HG02970 (cell line): ENCODE results near the gene PAFAH1B1.
"Not testable (repeated sequence)": the region's sequence is repeated elsewhere in the genome, so short reads cannot be mapped to it uniquely, and the experiment has no call there.

Experiments
- ATAC-seq: cut with Tn5 transposase; IDR thresholded peaks from one replicate; pipeline ENCODE4 v1.9.1; 2021; ENCODE audit warnings: mild to moderate bottlenecking, moderate library complexity, moderate number of reproducible peaks; ENCODE audit not compliant: unreplicated experiment, low FRiP score

The PAFAH1B1 gene

DNA sequence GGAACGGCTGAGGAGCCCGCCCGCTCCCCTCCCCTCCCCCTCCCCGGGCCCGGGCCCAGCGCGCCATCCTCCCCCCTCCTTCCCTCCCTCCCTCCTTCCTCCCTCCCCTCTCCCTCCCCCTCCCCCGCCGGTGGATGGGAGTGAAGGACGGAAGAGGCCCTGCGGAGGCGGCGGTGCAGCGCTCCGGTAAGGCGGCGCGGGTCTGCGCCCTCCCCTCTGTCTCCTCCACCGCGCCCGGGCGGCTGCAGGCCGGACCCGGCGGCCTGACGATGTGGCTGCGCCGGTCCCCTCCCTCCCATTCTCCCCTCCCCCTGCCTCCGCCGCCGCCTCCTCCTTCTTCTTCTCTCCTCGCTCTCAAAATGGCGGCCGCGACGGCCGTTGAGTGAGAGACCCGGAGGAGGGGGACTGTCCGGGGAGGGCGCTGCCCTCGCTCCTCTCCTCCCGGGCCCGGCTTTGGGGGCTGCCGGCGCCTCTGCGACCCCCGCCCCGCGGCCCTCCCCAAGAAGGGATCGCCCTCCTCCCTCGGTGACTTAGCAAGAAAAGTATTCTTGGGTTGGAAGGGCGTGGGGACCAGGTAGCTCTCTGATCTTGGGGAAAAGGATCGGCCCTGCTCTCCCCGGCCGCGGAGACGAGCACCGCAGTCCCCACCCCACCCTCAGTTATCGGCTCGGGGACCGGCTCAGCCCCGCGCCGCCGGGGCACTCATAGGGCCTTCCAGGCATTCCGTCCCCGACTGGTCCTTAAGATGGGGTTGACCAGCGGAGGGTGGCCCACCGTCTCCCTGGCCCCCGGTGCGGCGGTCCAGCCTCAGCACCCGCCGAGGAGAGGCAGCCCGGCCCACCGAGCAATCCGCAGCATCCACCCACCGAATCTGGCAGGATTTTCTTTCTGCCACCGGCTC is 617 bp downstream of the PAFAH1B1 start:
- peak; percentile 60 for ATAC-seq

GRCh38 chr17:2594722-2595599 is 1.5 kb downstream of the PAFAH1B1 start:
- no peak for ATAC-seq

DNA sequence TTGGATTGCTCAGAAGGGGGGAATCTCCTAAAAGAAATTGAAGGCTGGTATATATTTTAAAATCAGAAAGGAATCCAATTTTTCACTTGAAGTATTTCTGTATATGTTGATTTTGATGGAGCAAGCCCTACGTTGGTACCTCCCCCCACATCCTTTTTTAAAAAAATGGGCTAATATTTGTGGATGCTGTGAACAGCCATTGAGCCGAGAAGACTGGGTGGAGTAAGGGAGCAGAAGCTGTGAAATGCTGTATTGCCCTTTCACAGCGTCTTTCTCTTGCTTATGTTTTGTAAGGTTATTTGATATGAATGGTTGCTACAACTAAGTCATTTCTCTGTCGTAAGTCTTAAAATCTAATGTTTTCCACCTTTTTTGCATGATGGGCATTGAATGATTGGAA is 2.3 kb downstream of the PAFAH1B1 start:
- no peak for ATAC-seq

DNA sequence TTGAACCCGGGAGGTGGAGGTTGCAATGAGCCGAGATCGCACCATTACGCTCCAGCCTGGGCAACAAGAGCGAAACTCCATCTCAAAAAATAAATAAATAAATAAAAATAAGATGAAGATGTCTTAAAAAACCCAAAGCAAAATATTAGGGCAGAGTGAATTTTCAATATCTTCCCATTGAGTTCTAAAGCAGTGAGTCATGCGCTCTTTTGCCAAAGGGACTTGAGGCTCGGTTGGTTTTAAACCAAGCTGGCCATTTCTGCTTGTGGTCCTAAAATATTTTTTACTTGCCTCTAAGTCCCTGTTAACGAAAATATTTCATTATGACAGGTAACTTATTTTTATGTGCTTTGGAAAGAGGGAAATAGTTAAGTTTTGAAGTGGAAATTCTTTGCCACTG is 4.7 kb downstream of the PAFAH1B1 start:
- no peak for ATAC-seq

- no peak for ATAC-seq
Observed at GRCh38 chr17:2602597-2603017, 9.2 kb downstream of the PAFAH1B1 start.

- ATAC-seq = no peak
Observed at GRCh38 chr17:2608350-2608913, 15.0 kb downstream of the PAFAH1B1 start.

DNA sequence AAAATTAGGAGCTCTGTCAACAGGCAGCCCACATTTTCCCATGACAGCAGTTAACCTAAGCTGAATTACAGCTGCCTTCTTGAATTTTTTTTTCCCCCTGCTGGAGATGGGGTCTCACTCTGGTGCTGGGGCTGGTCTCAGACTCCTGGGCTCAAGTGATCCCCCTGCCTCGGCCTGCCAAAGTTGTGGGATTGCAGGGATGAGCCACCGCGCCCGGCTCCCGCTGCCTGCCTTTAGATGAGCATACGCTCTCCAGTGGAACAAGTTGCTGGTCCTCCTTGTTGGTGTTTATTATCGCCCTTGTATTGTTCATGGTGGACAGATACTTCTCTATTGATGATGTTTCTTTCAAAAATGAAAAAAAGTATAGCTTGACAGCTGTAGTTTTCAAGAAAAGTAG is 15.6 kb downstream of the PAFAH1B1 start:
- no peak for ATAC-seq

GRCh38 chr17:2610195-2611175 is 17.0 kb downstream of the PAFAH1B1 start:
- no peak for ATAC-seq

GRCh38 chr17:2611627-2612026 is 18.2 kb downstream of the PAFAH1B1 start:
- no peak for ATAC-seq

DNA sequence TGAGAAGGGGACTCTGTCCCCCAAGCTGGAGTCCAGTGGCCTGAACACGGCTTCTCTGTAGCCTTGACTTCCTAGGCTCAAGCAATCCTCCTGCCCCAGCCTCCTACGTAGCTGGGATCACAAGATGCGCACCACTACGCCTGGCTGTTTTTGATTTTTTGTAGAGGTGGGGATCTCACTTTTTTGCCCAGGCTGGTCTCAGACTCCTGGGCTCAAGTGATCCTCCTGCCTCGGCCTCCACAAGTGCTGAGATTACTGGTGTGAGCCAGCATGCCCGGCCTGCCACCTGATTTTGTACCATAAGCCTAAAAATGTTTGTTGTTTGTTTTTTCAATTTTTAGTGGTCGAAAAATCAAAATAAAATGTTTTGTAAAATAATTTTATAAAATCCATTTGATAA is 19.2 kb downstream of the PAFAH1B1 start:
- no peak for ATAC-seq

GRCh38 chr17:2613089-2613808 is 19.8 kb downstream of the PAFAH1B1 start:
- ATAC-seq = no peak

DNA sequence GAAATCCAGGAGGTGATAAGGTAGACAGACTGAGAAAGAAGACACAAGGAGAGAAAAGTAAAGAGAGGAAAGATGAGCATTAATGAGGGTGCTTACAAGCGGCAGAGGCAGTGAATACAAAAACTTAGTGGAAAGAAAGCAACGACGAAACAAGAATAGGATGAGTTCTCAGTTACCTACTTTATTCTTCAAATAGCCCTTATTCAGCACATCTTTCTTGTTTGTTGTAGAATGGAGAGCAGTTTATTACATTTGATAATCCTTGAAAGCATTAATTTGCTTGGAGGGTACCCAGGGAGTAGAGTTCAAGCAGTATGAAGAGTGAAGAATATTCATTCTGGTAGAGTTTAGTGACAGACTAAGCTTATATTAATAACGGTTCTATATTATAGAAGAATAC is 22.4 kb downstream of the PAFAH1B1 start:
- no peak for ATAC-seq

GRCh38 chr17:2621241-2621640 is 27.8 kb downstream of the PAFAH1B1 start:
- no peak for ATAC-seq

DNA sequence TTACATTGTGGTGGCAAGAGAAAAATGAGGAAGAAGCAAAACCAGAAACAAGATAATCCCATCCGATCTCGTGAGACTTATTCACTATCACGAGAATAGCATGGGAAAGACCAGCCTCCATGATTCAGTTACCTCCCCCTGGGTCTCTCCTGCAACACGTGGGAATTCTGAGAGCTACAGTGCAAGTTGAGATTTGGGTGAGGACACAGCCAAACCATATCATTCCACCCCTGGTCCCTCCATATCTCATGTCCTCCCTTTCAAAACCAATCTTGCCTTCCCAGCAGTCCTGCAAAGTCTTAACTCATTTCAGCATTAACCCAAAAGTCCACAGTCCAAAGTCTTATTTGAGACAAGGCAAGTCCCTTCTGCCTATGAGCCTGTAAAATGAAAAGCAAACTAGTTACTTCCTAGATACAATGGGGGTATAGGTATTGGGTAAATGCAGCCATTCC is 28.5 kb downstream of the PAFAH1B1 start:
- not testable (repeated sequence) for ATAC-seq

- not testable (repeated sequence) for ATAC-seq
Observed at GRCh38 chr17:2622721-2623301, 29.4 kb downstream of the PAFAH1B1 start.

DNA sequence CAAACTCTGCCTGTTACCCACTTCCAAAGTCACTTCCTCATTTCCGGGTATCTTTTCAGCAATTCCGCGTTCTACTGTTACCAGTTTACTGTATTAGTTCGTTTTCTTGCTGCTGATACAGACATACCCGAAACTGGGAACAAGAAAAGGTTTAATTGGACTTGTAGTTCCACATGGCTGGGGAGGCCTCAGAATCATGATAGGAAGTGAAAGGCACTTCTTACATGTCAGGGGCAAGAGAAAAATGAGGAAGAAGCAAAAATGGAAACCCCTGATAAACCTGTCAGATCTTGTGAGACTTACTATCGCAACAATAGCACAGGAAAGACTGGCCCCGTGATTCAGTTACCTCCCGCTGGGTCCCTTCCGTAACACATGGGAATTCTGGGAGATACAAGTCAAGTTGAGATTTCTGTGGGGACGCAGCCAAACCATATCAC is 30.9 kb downstream of the PAFAH1B1 start:
- no peak for ATAC-seq

GRCh38 chr17:2626626-2627219 is 33.3 kb downstream of the PAFAH1B1 start:
- not testable (repeated sequence) for ATAC-seq

GRCh38 chr17:2628922-2629321 is 35.5 kb downstream of the PAFAH1B1 start:
- not testable (repeated sequence) for ATAC-seq
